Lung (tissue), 12 donors: ENCODE measurements around the gene RNU5B-1. TPM values are rescaled to one million over a fixed set of nuclear protein-coding genes. Genes with fewer than 3 reads are reported as not detected.

Source experiments
- ATAC-seq: fragments of 200-7000 bp; cut with Tn5 transposase; one replicate; pipeline ENCODE4 v1.9.1; 2020; ENCODE audit warnings: moderate number of reproducible peaks; ENCODE audit not compliant: insufficient read depth, low FRiP score
- DNase-seq, 3 donors: peaks; one replicate each; pipeline ENCODE4 v3.0.0-alpha.2; 2013 to 2017
- H3K27ac ChIP-seq, 2 donors: one replicate each; pipeline ENCODE4 v1.5.1; 2013; ENCODE audit warnings: mild to moderate bottlenecking in 2 of 2, moderate library complexity in 2 of 2, control low read depth in 1 of 2, inconsistent platforms in 1 of 2, low read depth in 1 of 2, low read length in 1 of 2
- H3K27me3 ChIP-seq, 3 donors: one replicate each; pipeline ENCODE4 v1.5.1; 2013; ENCODE audit warnings: low read length in 2 of 3; ENCODE audit not compliant: control insufficient read depth in 3 of 3, insufficient read depth in 3 of 3
- H3K36me3 ChIP-seq, 4 donors: one replicate each; pipeline ENCODE4 v1.5.1; 2013; ENCODE audit warnings: low read length in 4 of 4, mild to moderate bottlenecking in 1 of 4, moderate library complexity in 1 of 4; ENCODE audit not compliant: control insufficient read depth in 4 of 4, insufficient read depth in 4 of 4
- H3K4me1 ChIP-seq, 5 donors: one replicate each; pipeline ENCODE4 v1.5.1; 2013; ENCODE audit warnings: low read length in 5 of 5, mild to moderate bottlenecking in 2 of 5, moderate library complexity in 1 of 5; ENCODE audit not compliant: control insufficient read depth in 5 of 5, insufficient read depth in 5 of 5
- H3K4me3 ChIP-seq: one replicate; pipeline ENCODE4 v1.5.1; 2013; ENCODE audit warnings: mild to moderate bottlenecking, control low read depth, moderate library complexity
- H3K9ac ChIP-seq, 2 donors: one replicate each; pipeline ENCODE4 v1.5.1; 2013; ENCODE audit warnings: low read length in 2 of 2, control low read depth in 1 of 2; ENCODE audit not compliant: insufficient read depth in 1 of 2
- H3K9me3 ChIP-seq, 4 donors: one replicate each; pipeline ENCODE4 v1.5.1; 2013; ENCODE audit warnings: low read length in 3 of 4, mild to moderate bottlenecking in 1 of 4, moderate library complexity in 1 of 4; ENCODE audit not compliant: control insufficient read depth in 4 of 4, insufficient read depth in 3 of 4
- CTCF ChIP-seq: IDR thresholded peaks from 2 replicates; pipeline ENCODE4 v1.5.1; 2012; ENCODE audit warnings: mild to moderate bottlenecking; ENCODE audit errors: control extremely low read depth, extremely low read depth
- WGBS, 2 donors: extraction: QIAGEN DNeasy Blood & Tissue Kit; methylation state at CpG; one replicate each; pipeline ENCODE4 v1.1.7; 2013; 5-methylcytosine and 5-hydroxymethylcytosine counted together
- polyA plus RNA-seq, 2 donors: library from polyadenylated mRNA; stranded (reverse); fragments of 200-250 nt; gene quantifications; one replicate each; pipeline ENCODE4 v1.2.1, GENCODE V29; 2013
- total RNA-seq, 2 donors: library from RNA; depleted of rRNA in 1 of 2; stranded (reverse); fragments of >200 nt in 1 of 2; gene quantifications; one replicate each; pipeline ENCODE4 v1.2.1, GENCODE V29; 2014 to 2021
- donor health status: control.
- donor health status: control.
- donor health status: Bipolar disorder and iron deficiency.
- donor health status: healthy.
- donor health status: DM: yes; HTN: yes; CAD: no.

RNU5B-1 gene
- total and polyA plus RNA-seq, 4 donors = 10.9 TPM; not detected in 3

DNA sequence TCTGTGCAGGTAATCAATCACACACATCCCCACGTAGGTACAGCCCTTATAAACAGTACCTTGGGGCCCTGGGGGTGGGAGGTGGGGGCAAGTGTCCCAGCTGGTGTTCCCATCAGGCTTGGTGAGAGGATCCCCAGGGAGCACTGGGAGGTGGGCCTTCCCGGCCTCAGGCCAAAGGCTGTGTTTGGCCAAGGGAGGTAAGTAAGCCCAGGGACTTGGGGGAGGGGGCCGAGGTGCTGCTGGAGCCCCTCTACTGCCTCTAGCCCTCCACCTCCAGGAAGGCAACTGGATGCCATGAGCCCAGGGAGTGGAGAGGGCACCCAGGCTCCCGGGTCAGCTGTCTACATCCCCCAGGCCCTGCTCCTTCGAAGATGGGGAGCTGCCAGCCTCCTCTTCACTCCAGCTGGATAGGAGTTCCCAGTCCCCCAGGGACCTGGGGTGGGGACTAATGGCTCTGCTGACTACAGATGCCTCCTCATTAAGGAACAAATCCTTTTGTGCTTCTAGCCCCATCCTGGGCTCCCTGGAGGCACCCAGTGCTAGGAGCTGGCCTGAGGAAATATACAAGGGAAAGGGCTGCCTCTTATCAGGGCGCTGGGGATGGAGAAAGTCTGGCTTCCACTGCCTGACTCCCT is 33.1 kb downstream of the RNU5B-1 start:
- WGBS, 2 donors = 76 to 83% methylated on average over 6 of the region's 6 CpGs
- Histone ChIP-seq H3K36me3 (peaks cover 0 to 3% (median 0%) of the 10 kb centered on the region in 4 donors), H3K9me3 (no peaks in the 10 kb centered on the region), H3K9ac (no peak overlapping the region), H3K27me3 (no peaks in the 10 kb centered on the region), H3K4me1 (peaks cover 0 to 35% (median 4%) of the 10 kb centered on the region in 5 donors), H3K4me3 (no peak overlapping the region), H3K27ac (no peak overlapping the region)
- TF ChIP-seq CTCF = no peak
- DNase-seq = peak in 1 of 3 donors; percentile 49
- ATAC-seq = no peak

DNA sequence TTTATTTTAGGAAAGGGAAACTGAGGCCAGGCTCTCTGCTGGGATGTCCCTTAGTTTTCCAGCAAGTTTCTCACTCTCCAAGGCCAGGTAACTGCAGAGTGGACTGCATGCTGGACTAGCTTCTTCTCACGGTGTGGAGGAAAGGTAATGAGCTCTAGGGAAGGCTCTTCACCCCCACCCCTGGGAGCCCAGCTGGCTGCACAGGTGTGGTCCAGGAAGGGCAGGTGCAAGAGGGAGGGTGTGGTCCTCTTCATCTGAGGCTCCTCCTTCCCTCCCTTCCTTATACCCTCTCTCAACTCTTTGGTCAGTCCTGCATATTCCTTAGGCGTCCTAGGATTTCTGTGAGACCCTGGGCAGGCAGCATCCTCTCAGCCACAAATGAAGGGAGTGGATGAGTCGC is 33.9 kb downstream of the RNU5B-1 start:
- WGBS, 2 donors = 81 to 85% methylated on average over 3 of the region's 3 CpGs
- H3K9ac ChIP-seq = no peak overlapping the region
- no peaks in the 10 kb centered on the region for H3K27me3 ChIP-seq
- H3K9me3 ChIP-seq = no peaks in the 10 kb centered on the region
- ATAC-seq = no peak
- H3K27ac ChIP-seq = no peak overlapping the region
- TF ChIP-seq CTCF = no peak
- DNase-seq = no peak
- H3K4me1 ChIP-seq = peaks cover 0 to 35% (median 4%) of the 10 kb centered on the region in 5 donors
- peaks cover 0 to 3% (median 0%) of the 10 kb centered on the region in 4 donors for H3K36me3 ChIP-seq
- no peak overlapping the region for H3K4me3 ChIP-seq

DNA sequence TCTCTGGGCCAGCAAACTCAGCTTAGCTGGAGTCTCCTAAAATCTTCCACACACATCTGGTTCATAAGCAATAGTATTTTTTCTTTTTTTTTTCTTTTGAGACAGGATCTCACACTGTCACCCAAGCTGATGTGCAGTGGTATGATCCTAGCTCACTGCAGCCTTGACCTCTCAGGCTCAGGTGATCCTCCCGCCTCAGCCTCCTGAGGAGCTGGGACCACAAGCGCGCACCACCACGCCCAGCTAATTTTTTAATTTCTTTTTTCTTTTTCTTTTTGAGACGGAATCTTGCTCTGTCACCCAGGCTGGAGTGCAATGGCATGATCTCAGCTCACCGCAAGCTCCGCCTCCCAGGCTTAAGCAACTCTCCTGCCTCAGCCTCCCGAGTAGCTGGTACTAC is 34.3 kb downstream of the RNU5B-1 start:
- H3K9ac ChIP-seq = no peak overlapping the region
- no peak for ATAC-seq
- TF ChIP-seq CTCF = no peak
- H3K9me3 ChIP-seq = no peaks in the 10 kb centered on the region
- DNase-seq = no peak
- 93% methylated on average over 8 of the region's 8 CpGs for WGBS, 2 donors
- no peak overlapping the region for H3K27ac ChIP-seq
- H3K36me3 ChIP-seq = peaks cover 0 to 3% (median 0%) of the 10 kb centered on the region in 4 donors
- H3K4me3 ChIP-seq = no peak overlapping the region
- H3K27me3 ChIP-seq = no peaks in the 10 kb centered on the region
- peaks cover 0 to 35% (median 4%) of the 10 kb centered on the region in 5 donors for H3K4me1 ChIP-seq

- Histone ChIP-seq H3K9ac (no peak overlapping the region), H3K9me3 (no peaks in the 10 kb centered on the region), H3K27ac (no peak overlapping the region), H3K27me3 (no peaks in the 10 kb centered on the region), H3K4me1 (peaks cover 0 to 30% (median 4%) of the 10 kb centered on the region in 5 donors), H3K36me3 (peaks cover 0 to 3% (median 0%) of the 10 kb centered on the region in 4 donors), H3K4me3 (no peak overlapping the region)
- no peak for DNase-seq
- ATAC-seq = no peak
- 80 to 86% methylated on average over 6 of the region's 6 CpGs for WGBS, 2 donors
- no peak for TF ChIP-seq CTCF
These were observed 34.9 kb downstream of the RNU5B-1 start for GRCh38 chr15:65339416-65339815.
